ENCODE measurements around the gene GGT7.
"Not testable (repeated sequence)": the region's sequence is repeated elsewhere in the genome, so short reads cannot be mapped to it uniquely, and the experiment has no call there.

Gene GGT7

GRCh38 chr20:34872622-34873224, at the start of gene GGT7:
Gene GGT7 (minus strand): TSS chr20:34872856. CDS start chr20:34872815, 41 bp downstream.
- DNase-seq: peak; percentile 40

GRCh38 chr20:34921436-34921835, 48.8 kb upstream of the GGT7 start:
- no peak for DNase-seq

GRCh38 chr20:34920055-34920454, 47.4 kb upstream of the GGT7 start:
- no peak for DNase-seq

GRCh38 chr20:34916774-34917354, 44.2 kb upstream of the GGT7 start:
- DNase-seq: no peak

- DNase-seq: no peak
Observed at GRCh38 chr20:34915749-34916455, 43.2 kb upstream of the GGT7 start.

- no peak for DNase-seq
Observed at GRCh38 chr20:34915131-34915530, 42.5 kb upstream of the GGT7 start.

GRCh38 chr20:34907616-34908469, 35.2 kb upstream of the GGT7 start:
- peak; percentile 66 for DNase-seq

GRCh38 chr20:34904202-34904621, 31.6 kb upstream of the GGT7 start:
- no peak for DNase-seq

- DNase-seq: not testable (repeated sequence)
Observed at GRCh38 chr20:34898731-34899130, 26.1 kb upstream of the GGT7 start.

- not testable (repeated sequence) for DNase-seq
Observed at GRCh38 chr20:34898129-34898528, 25.5 kb upstream of the GGT7 start.

GRCh38 chr20:34896086-34896621, 23.5 kb upstream of the GGT7 start:
- DNase-seq: peak; percentile 13

- DNase-seq: no peak
Observed at GRCh38 chr20:34895465-34895864, 22.8 kb upstream of the GGT7 start.

GRCh38 chr20:34894723-34895122, 22.1 kb upstream of the GGT7 start:
- no peak for DNase-seq

- no peak for DNase-seq
Observed at GRCh38 chr20:34892671-34893070, 20.0 kb upstream of the GGT7 start.

- no peak for DNase-seq
Observed at GRCh38 chr20:34891166-34892062, 18.8 kb upstream of the GGT7 start.

GRCh38 chr20:34888468-34888867, 15.8 kb upstream of the GGT7 start:
- no peak for DNase-seq

- DNase-seq: no peak
Observed at GRCh38 chr20:34887023-34887422, 14.4 kb upstream of the GGT7 start.

GRCh38 chr20:34886122-34886521, 13.5 kb upstream of the GGT7 start:
- no peak for DNase-seq

- no peak for DNase-seq
Observed at GRCh38 chr20:34884260-34884659, 11.6 kb upstream of the GGT7 start.

GRCh38 chr20:34883809-34884208, 11.2 kb upstream of the GGT7 start:
- no peak for DNase-seq

GRCh38 chr20:34883087-34883688, 10.5 kb upstream of the GGT7 start:
- no peak for DNase-seq

- no peak for DNase-seq
Observed at GRCh38 chr20:34881689-34882088, 9.0 kb upstream of the GGT7 start.

Data from NCI-H446 treated with DMSO at 0.1 percent for 48 hours (cell line).